A673 (cell line): ENCODE results near the gene POMGNT1. TPM values are rescaled to one million over a fixed set of nuclear protein-coding genes. Genes with fewer than 3 reads are reported as not detected.

Source experiments
- BruUV-seq: library from RNA; stranded (reverse); fragments of 400-500 nt; replicated peaks from 2 replicates; lab custom pipeline; 2021; lab: Mats Ljungman, UMichigan
- CTCF ChIA-PET: fragments of 300-600 bp; sonication (Branson Sonifier 250); formaldehyde crosslinking; loops from one replicate; lab custom pipeline; 2022; ENCODE audit warnings: antibody characterized with exemption; lab: Charles Lee
- POLR2A ChIA-PET: fragments of 300-600 bp; sonication (Branson Sonifier 250); formaldehyde crosslinking; loops from one replicate; lab custom pipeline; 2022; ENCODE audit warnings: antibody characterized with exemption; ENCODE audit not compliant: low non-redundant PET; lab: Charles Lee
- DNase-seq: peaks from one replicate; pipeline ENCODE4 v3.0.0-alpha.2; 2015; ENCODE audit warnings: low spot score
- H3K27ac ChIP-seq: fragments of 200-600 bp; sonication (generic); 2 replicates; pipeline ENCODE4 v1.5.1; 2016; ENCODE audit warnings: mixed run types, low read depth, mild to moderate bottlenecking, mixed read lengths, antibody characterized with exemption, low read length; ENCODE audit not compliant: poor library complexity, severe bottlenecking
- H3K27me3 ChIP-seq: fragments of 200-600 bp; sonication (generic); replicated peaks from 2 replicates; pipeline ENCODE4 v1.6.1; 2017; ENCODE audit warnings: mixed run types, low read depth, mild to moderate bottlenecking, mixed read lengths, antibody characterized with exemption, low read length; ENCODE audit not compliant: insufficient read depth, poor library complexity
- H3K36me3 ChIP-seq: fragments of 200-600 bp; sonication (generic); 2 replicates; pipeline ENCODE4 v1.6.1; 2016; ENCODE audit warnings: mixed run types, mild to moderate bottlenecking, mixed read lengths, antibody characterized with exemption, low read length; ENCODE audit not compliant: insufficient read depth, poor library complexity, severe bottlenecking
- H3K4me1 ChIP-seq: fragments of 200-600 bp; sonication (generic); 2 replicates; pipeline ENCODE4 v1.6.1; 2017; ENCODE audit warnings: mixed run types, mild to moderate bottlenecking, mixed read lengths, antibody characterized with exemption, low read length; ENCODE audit not compliant: insufficient read depth, poor library complexity, severe bottlenecking
- H3K4me3 ChIP-seq: fragments of 200-600 bp; sonication (generic); 2 replicates; pipeline ENCODE4 v1.5.1; 2016; ENCODE audit warnings: low read depth, mixed run types, mild to moderate bottlenecking, mixed read lengths, low read length; ENCODE audit not compliant: poor library complexity, severe bottlenecking
- H3K9me3 ChIP-seq: fragments of 200-600 bp; sonication (generic); 2 replicates; pipeline ENCODE4 v1.6.1; 2016; ENCODE audit warnings: mixed run types, low read depth, mild to moderate bottlenecking, mixed read lengths, antibody characterized with exemption, low read length; ENCODE audit not compliant: poor library complexity, severe bottlenecking
- EZH2 ChIP-seq: fragments of 200-600 bp; sonication (generic); IDR thresholded peaks from 2 replicates; pipeline ENCODE4 v1.6.1; 2017; ENCODE audit warnings: borderline replicate concordance, low read depth, mild to moderate bottlenecking, mixed read lengths, antibody characterized with exemption, low read length; ENCODE audit not compliant: poor library complexity, severe bottlenecking
- intact Hi-C: fragments of 100-400 bp; cut with micrococcal nuclease; formaldehyde crosslinking; loops from one replicate; pipeline ENCODE4 v1.10.0; 2022; ENCODE audit not compliant: unreplicated experiment
- total RNA-seq: library from RNA; stranded (reverse); gene quantifications from 2 replicates; pipeline ENCODE4 v1.2.3, GENCODE V29; 2021
- TF ChIP-seq, protein P1 (sequence below): fragments of 300-800, 200-600 bp; sonication (generic); conservative IDR thresholded peaks from 2 replicates; pipeline ENCODE4 v1.5.1; 2017; ENCODE audit warnings: low read depth, mild to moderate bottlenecking, antibody characterized with exemption, low read length, moderate library complexity, mixed read lengths

POMGNT1 gene
- total RNA-seq, 1 experiment from 2014 or later, result 71.0 TPM

DNA sequence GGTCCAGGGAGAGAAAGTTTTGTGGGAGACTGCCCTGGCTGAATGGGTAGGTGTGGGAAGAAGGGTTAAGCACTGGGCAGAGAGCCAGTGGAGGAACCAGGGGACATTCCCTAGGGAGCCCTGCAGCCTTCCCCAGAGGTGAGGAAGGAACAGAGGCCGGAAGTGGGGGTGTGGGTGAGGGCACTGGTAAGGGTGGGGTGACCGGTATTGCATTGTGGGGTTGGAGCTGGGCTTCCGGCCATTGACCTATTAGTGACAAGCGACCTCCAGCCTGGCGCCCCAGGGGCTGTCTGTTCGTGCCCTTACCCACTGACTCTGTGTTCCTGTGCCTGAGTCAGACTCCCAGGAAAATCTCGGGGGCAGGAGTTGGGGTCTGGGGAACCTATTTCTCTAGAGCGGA, 26.9 kb downstream of the POMGNT1 start:
- Histone ChIP-seq H3K36me3 (no peaks in the 10 kb centered on the region), H3K4me1 (peaks cover 17% of the 10 kb centered on the region), H3K27ac (no peak overlapping the region), H3K27me3 (no peaks in the 10 kb centered on the region), H3K4me3 (no peak overlapping the region), H3K9me3 (no peaks in the 10 kb centered on the region)
- DNase-seq, result no peak
- no TSS peak for BruUV-seq
- TF ChIP-seq EZH2, result no peak
- TF ChIP-seq, protein P1, sequence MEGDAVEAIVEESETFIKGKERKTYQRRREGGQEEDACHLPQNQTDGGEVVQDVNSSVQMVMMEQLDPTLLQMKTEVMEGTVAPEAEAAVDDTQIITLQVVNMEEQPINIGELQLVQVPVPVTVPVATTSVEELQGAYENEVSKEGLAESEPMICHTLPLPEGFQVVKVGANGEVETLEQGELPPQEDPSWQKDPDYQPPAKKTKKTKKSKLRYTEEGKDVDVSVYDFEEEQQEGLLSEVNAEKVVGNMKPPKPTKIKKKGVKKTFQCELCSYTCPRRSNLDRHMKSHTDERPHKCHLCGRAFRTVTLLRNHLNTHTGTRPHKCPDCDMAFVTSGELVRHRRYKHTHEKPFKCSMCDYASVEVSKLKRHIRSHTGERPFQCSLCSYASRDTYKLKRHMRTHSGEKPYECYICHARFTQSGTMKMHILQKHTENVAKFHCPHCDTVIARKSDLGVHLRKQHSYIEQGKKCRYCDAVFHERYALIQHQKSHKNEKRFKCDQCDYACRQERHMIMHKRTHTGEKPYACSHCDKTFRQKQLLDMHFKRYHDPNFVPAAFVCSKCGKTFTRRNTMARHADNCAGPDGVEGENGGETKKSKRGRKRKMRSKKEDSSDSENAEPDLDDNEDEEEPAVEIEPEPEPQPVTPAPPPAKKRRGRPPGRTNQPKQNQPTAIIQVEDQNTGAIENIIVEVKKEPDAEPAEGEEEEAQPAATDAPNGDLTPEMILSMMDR, result no peak
- ChIA-PET CTCF (no interaction called here), POLR2A (no interaction called here)
- intact Hi-C loops, result no loop called here

DNA sequence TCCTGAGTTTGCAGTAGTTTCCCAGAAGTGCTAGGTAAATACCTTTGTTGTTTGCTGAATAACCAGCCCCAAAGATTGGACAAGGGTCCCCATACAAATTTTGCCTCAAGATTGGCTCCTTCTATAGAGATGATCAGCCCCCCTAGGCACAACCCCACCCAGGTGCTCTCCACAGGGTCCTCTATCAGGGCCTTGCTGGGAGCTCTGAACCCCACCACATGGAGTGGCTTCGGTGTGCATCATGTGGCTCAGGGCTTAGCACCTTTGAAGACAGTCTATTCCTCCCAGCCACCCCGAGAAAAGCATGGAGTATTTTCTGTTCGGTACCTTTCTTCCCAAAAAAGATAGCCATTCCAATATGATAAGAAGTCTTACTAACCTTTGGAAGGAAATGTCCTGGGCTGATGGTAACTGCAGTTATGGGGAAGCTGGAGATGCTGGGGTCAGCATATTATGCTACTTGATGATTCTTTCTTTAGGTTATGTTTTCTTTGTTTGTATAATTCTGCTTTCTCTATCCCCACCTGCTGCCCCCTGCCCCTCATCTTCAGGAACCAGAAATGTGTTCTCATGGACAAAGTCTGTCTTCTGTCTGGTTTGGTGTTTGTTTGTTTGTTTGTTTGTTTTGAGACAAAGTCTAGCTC, 28.3 kb downstream of the POMGNT1 start:
- Histone ChIP-seq H3K9me3 (no peaks in the 10 kb centered on the region), H3K36me3 (no peaks in the 10 kb centered on the region), H3K27me3 (no peaks in the 10 kb centered on the region), H3K27ac (no peak overlapping the region), H3K4me3 (no peak overlapping the region), H3K4me1 (peaks cover 17% of the 10 kb centered on the region)
- ChIA-PET POLR2A (no interaction called here), CTCF (no interaction called here)
- intact Hi-C loops, result no loop called here
- BruUV-seq, result no TSS peak
- DNase-seq, result no peak
- TF ChIP-seq, protein P1, result no peak
- no peak for TF ChIP-seq EZH2

DNA sequence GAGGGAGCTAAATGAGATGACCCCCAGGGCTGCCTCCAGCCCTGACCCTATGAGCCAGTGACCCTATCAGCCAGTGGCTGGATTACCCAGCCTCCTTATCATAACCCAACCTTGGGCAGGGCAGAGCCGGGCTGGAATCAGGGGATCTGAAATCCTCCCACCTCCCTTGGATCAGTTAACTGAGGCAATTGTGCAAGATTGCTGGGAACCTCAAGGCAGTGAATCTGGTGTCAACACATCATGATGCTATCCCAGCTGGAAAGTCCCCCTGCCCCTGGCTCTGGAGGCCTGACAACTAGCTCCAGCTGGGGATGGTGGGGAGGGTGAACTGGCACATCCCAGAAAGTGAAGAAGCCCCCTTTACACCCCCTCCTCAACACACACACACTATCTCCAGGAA, 29.8 kb downstream of the POMGNT1 start:
- no peak for DNase-seq
- intact Hi-C loops, result no loop called here
- H3K36me3 ChIP-seq, result no peaks in the 10 kb centered on the region
- no peak for TF ChIP-seq EZH2
- TF ChIP-seq, protein P1, result no peak
- H3K9me3 ChIP-seq, result no peaks in the 10 kb centered on the region
- no peaks in the 10 kb centered on the region for H3K27me3 ChIP-seq
- POLR2A ChIA-PET, result no interaction called here
- CTCF ChIA-PET, result no interaction called here
- no peak overlapping the region for H3K27ac ChIP-seq
- no peak overlapping the region for H3K4me3 ChIP-seq
- BruUV-seq, result no TSS peak
- H3K4me1 ChIP-seq, result peaks cover 6% of the 10 kb centered on the region
